ENCODE data around the gene FRY. TPM values are rescaled to one million over a fixed set of nuclear protein-coding genes. Genes with fewer than 3 reads are reported as not detected.
A peak's percentile ranks its signal among the peaks of the same experiment; 100 is the strongest.

Gene FRY
- total and polyA plus RNA-seq, 8 donors = 5.6 to 27.9 (median 21.1) TPM

DNA sequence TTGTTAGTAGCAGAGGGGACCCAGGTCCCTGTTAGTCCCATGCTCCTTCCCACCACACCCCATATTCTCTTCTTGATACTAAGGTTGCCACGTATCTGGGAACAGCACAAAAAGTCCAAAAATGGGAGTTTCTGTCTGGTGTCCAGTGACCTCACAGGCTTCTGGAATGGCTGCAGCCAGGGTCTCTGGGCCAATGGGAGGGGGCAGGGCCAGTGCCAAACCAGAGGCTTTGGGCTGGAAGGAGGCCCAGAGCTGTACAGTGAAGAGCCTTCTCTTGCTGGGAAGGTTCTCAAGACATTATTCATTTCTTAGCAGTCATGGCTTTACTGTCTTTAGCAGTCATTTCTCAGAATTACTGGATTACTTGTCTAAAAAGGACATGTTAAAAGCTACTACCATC, 119.2 kb downstream of the FRY start:
- intact Hi-C loops (cut with DNase I) = no loop called here
- Histone ChIP-seq H3K4me1 (no peaks in the 10 kb centered on the region), H3K27ac (no peak overlapping the region), H3K27me3 (no peaks in the 10 kb centered on the region), H3K9me3 (no peaks in the 10 kb centered on the region), H3K36me3 (peaks cover 0 to 15% (median 0%) of the 10 kb centered on the region in 3 donors), H3K4me3 (no peak overlapping the region)
- WGBS, 2 donors = 44 to 56% methylated on average over 1 of the region's 1 CpG
- TF ChIP-seq, protein P1, sequence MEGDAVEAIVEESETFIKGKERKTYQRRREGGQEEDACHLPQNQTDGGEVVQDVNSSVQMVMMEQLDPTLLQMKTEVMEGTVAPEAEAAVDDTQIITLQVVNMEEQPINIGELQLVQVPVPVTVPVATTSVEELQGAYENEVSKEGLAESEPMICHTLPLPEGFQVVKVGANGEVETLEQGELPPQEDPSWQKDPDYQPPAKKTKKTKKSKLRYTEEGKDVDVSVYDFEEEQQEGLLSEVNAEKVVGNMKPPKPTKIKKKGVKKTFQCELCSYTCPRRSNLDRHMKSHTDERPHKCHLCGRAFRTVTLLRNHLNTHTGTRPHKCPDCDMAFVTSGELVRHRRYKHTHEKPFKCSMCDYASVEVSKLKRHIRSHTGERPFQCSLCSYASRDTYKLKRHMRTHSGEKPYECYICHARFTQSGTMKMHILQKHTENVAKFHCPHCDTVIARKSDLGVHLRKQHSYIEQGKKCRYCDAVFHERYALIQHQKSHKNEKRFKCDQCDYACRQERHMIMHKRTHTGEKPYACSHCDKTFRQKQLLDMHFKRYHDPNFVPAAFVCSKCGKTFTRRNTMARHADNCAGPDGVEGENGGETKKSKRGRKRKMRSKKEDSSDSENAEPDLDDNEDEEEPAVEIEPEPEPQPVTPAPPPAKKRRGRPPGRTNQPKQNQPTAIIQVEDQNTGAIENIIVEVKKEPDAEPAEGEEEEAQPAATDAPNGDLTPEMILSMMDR (IDR thresholded peaks at IDR 0.05) = no peak
- no peak for FAIRE-seq
- ATAC-seq = peak in 3 of 4 donors; percentile 62 to 81 (median 62)
- DNase-seq = peak in 3 of 6 donors; percentile 20 to 35 (median 21)

DNA sequence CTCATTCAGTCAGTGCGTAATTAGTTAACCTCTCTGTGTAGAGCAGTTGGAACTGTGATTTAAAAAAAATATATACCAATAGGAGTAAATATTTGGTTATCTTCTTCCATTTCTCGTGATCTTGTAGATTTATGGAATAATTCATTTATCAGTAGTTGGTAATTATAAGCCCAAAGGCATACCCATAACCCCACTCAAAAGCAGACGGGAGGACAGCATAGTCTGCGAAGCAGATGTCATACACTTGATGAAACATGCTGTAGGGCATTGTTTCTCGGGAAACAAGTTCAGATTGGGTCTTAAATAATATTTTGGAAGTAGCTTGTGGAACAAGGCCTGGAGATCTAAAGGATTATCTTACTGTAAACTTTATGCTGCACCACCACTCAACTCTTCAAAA, 119.7 kb downstream of the FRY start:
- no peak overlapping the region for H3K4me3 ChIP-seq
- 94 to 95% methylated on average over 5 of the region's 5 CpGs for WGBS, 2 donors
- H3K4me1 ChIP-seq = no peaks in the 10 kb centered on the region
- H3K27ac ChIP-seq = no peak overlapping the region
- DNase-seq = no peak
- TF ChIP-seq, protein P1 (IDR thresholded peaks at IDR 0.05) = no peak
- no peaks in the 10 kb centered on the region for H3K9me3 ChIP-seq
- H3K36me3 ChIP-seq = peaks cover 0 to 15% (median 0%) of the 10 kb centered on the region in 3 donors
- intact Hi-C loops (cut with DNase I) = no loop called here
- no peak for FAIRE-seq
- no peaks in the 10 kb centered on the region for H3K27me3 ChIP-seq
- no peak for ATAC-seq

DNA sequence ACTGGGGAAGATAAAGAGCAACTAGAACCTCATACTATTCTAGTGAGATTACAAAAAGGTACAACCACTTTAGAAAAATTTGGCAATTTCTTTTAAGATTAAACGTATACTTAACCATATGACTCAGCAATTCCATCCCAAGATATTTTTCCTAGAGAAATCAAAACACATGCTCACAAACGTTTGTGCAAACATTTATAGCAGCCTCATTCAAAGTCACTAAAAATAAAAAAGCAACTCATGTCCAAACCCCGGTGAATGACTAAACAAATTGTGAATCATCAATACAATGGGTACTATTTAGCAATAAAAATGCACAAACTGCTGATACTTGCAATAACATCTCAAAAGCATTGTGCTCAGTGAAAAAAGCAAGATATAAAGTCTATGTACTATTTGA, 121.5 kb downstream of the FRY start:
- DNase-seq (no peak), ATAC-seq (no peak), FAIRE-seq (no peak)
- Histone ChIP-seq H3K4me1 (no peaks in the 10 kb centered on the region), H3K27ac (no peak overlapping the region), H3K36me3 (peaks cover 0 to 15% (median 2%) of the 10 kb centered on the region in 3 donors), H3K27me3 (no peaks in the 10 kb centered on the region), H3K4me3 (no peak overlapping the region), H3K9me3 (no peaks in the 10 kb centered on the region)
- TF ChIP-seq, protein P1 (IDR thresholded peaks at IDR 0.05) = no peak
- intact Hi-C loops (cut with DNase I) = no loop called here
- WGBS, 2 donors = 62 to 74% methylated on average over 3 of the region's 3 CpGs

DNA sequence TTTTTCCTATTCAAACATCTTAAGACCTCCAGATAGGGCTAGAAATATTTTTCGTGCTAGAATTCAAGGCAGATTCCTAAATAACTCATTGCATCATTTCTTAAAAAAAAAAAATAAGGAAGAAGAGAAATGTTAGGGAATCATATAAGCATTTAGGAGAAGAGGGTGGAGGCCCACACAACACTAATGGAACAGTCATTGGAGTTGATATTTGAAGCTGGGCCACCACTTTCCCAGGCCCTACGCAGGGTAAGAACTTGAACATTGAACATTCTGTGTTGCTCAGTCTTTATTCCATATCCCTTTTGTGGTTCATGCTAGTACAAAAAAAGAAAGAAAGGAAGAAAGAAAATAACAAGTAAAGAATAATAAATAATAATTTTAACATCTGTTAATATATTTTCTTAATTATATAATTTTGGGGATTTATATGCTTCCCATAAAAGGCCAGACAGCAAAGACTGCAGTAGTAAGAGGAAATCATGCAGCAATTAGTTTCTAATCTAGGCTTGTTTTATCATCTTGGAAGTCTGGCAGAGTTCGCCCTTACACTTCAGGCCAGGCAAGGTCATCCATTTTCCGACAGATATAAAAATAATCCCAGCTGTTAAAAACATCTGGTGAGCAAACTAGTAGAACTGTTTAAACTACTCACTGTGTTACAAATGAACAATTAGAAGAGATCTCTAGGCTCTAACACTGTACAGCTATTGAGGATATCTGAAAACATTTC, 127.7 kb downstream of the FRY start:
- 27 to 38% methylated on average over 4 of the region's 4 CpGs for WGBS, 2 donors
- H3K27me3 ChIP-seq = no peaks in the 10 kb centered on the region
- intact Hi-C loops (cut with DNase I) = no loop called here
- no peaks in the 10 kb centered on the region for H3K9me3 ChIP-seq
- no peak overlapping the region for H3K4me3 ChIP-seq
- ATAC-seq (peak; percentile 58 to 80 (median 72)), FAIRE-seq (no peak), DNase-seq (no peak)
- peaks cover 0 to 3% (median 2%) of the 10 kb centered on the region in 3 donors for H3K36me3 ChIP-seq
- no peak overlapping the region for H3K27ac ChIP-seq
- peaks cover 0 to 12% (median 0%) of the 10 kb centered on the region in 3 donors for H3K4me1 ChIP-seq
- TF ChIP-seq, protein P1 (IDR thresholded peaks at IDR 0.05) = no peak

DNA sequence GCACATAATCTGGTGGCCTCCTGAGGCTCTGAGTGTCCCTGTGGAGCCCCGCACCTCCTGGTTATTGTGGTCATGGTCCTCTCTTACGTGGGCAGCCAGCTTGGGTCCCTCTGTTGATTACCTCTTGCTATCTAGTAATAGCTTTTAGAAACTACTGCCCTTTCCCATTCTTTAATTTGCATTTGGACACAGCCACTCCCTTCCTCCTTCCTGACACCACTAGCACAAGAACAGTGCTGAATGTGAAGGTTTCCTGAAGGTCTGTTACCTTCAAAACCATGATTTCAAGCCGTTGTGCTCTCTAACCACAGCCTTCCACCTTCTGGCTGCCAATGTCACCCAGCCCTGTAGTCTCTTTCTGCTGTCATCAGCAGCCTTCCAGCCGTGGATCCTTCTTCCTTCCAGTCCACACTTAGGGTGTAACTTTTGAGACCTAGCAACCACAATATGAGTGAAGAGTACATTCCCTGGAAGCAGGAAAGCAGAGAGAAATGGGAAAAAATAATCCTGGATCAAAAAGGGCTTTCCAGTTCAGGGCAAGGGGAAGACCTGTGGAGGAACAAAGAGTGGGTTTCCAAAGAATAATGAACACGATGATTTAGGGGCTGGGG, 130.9 kb downstream of the FRY start:
- no peaks in the 10 kb centered on the region for H3K27me3 ChIP-seq
- H3K9me3 ChIP-seq = no peaks in the 10 kb centered on the region
- H3K4me1 ChIP-seq = peaks cover 0 to 12% (median 0%) of the 10 kb centered on the region in 3 donors
- DNase-seq (no peak), FAIRE-seq (no peak), ATAC-seq (no peak)
- intact Hi-C loops (cut with DNase I) = no loop called here
- H3K27ac ChIP-seq = no peak overlapping the region
- WGBS, 2 donors = 90 to 94% methylated on average over 5 of the region's 5 CpGs
- H3K4me3 ChIP-seq = no peak overlapping the region
- TF ChIP-seq, protein P1 (IDR thresholded peaks at IDR 0.05) = no peak
- peaks cover 0 to 3% (median under 1%) of the 10 kb centered on the region in 3 donors for H3K36me3 ChIP-seq
